Measurements from ENCODE around the gene SMIM15. TPM values are rescaled to one million over a fixed set of nuclear protein-coding genes. Genes with fewer than 3 reads are reported as not detected.

SMIM15 gene
- total and polyA plus RNA-seq, 10 of the 15 experiments (the other 5 are each of a cell fraction or from before 2014, with no cell fraction given), result 13.8 to 83.3 (median 53.9) TPM

- no peak for TF ChIP-seq SIN3A (IDR thresholded peaks at IDR 0.05; ENCODE audit: low read depth, low read length)
- no peak for TF ChIP-seq CEBPZ (IDR thresholded peaks at IDR 0.05; ENCODE audit: low read depth, low read length)
- no peak for TF ChIP-seq NFXL1 (IDR thresholded peaks at IDR 0.05; ENCODE audit: borderline replicate concordance)
- TF ChIP-seq IRF3 (IDR thresholded peaks at IDR 0.05), result no peak
- peak in 1 of 2 experiments; percentile 75; a peak in 2 of 4 replicates for TF ChIP-seq ETV6 (conservative IDR thresholded peaks at IDR 0.05 in 1 of 2, IDR thresholded peaks at IDR 0.05 in 1 of 2; ENCODE audit: borderline replicate concordance in 1 of 2, low read depth in 1 of 2)
- no peak for TF ChIP-seq ASH2L (IDR thresholded peaks at IDR 0.05; ENCODE audit: borderline replicate concordance, low read depth)
- peak; percentile 38; the same call in 1 of the 2 replicates for TF ChIP-seq RUNX3 (IDR thresholded peaks at IDR 0.05; ENCODE audit: low read length)
- TF ChIP-seq CEBPB (IDR thresholded peaks at IDR 0.05; ENCODE audit: borderline replicate concordance in 1 of 2, low read depth in 2 of 2, low read length in 2 of 2), result no peak
- TF ChIP-seq NR2C2 (IDR thresholded peaks at IDR 0.05; ENCODE audit: borderline replicate concordance, control insufficient read depth, insufficient read length, low read depth), result no peak
- TF ChIP-seq DPF2 (IDR thresholded peaks at IDR 0.05), result 0 out of 2 replicates have a peak, but pooled peaks have one; percentile 38
- TF ChIP-seq MTA3 (IDR thresholded peaks at IDR 0.05; ENCODE audit: borderline replicate concordance, low read length), result no peak
- peak; percentile 40; the same call in 1 of the 2 replicates for TF ChIP-seq BCL11A (IDR thresholded peaks at IDR 0.05; ENCODE audit: low read depth, low read length)
- no peak for TF ChIP-seq ZBTB4 (CRISPR knock-in tag; IDR thresholded peaks at IDR 0.05)
- TF ChIP-seq RCOR1 (conservative IDR thresholded peaks at IDR 0.05; ENCODE audit: low read depth, low read length), result no peak
- TF ChIP-seq PAX5 (IDR thresholded peaks at IDR 0.05; ENCODE audit: borderline replicate concordance, low read depth, low read length), result peak; percentile 24; the same call in 1 of the 2 replicates
Measured at GRCh38 chr5:61177716-61178115, 15.4 kb upstream of the SMIM15 start (continued).

All from GM12878 (cell line).